ENCODE measurements around the gene GTF2IRD1. TPM values are rescaled to one million over a fixed set of nuclear protein-coding genes. Genes with fewer than 3 reads are reported as not detected.
"Not testable (repeated sequence)": the region's sequence is repeated elsewhere in the genome, so short reads cannot be mapped to it uniquely, and the experiment has no call there.

GTF2IRD1 gene
- total RNA-seq, 1 donor from 2014 or later, result 32.6 TPM

GRCh38 chr7:74418538-74418937 is 35.2 kb upstream of the GTF2IRD1 start:
- Mint-ChIP-seq H3K27ac (ENCODE audit: unreplicated experiment) (no peak overlapping the region), H3K27me3 (ENCODE audit: unreplicated experiment) (peaks cover 5% of the 10 kb centered on the region), H3K9me3 (ENCODE audit: unreplicated experiment) (no peaks in the 10 kb centered on the region), H3K4me3 (ENCODE audit: unreplicated experiment) (peak overlapping the region; percentile 10), H3K4me1 (ENCODE audit: unreplicated experiment) (no peaks in the 10 kb centered on the region), H3K36me3 (ENCODE audit: low read depth, unreplicated experiment) (no peaks in the 10 kb centered on the region)
- no peak for DNase-seq (ENCODE audit: low spot score)
- TF ChIP-seq, protein P1, sequence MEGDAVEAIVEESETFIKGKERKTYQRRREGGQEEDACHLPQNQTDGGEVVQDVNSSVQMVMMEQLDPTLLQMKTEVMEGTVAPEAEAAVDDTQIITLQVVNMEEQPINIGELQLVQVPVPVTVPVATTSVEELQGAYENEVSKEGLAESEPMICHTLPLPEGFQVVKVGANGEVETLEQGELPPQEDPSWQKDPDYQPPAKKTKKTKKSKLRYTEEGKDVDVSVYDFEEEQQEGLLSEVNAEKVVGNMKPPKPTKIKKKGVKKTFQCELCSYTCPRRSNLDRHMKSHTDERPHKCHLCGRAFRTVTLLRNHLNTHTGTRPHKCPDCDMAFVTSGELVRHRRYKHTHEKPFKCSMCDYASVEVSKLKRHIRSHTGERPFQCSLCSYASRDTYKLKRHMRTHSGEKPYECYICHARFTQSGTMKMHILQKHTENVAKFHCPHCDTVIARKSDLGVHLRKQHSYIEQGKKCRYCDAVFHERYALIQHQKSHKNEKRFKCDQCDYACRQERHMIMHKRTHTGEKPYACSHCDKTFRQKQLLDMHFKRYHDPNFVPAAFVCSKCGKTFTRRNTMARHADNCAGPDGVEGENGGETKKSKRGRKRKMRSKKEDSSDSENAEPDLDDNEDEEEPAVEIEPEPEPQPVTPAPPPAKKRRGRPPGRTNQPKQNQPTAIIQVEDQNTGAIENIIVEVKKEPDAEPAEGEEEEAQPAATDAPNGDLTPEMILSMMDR (IDR thresholded peaks at IDR 0.05; ENCODE audit: unreplicated experiment), result no peak

GRCh38 chr7:74419232-74419631 is 34.5 kb upstream of the GTF2IRD1 start:
- not testable (repeated sequence) for H3K27ac Mint-ChIP-seq (ENCODE audit: unreplicated experiment); H3K4me3 Mint-ChIP-seq (ENCODE audit: unreplicated experiment); H3K27me3 Mint-ChIP-seq (ENCODE audit: unreplicated experiment); H3K36me3 Mint-ChIP-seq (ENCODE audit: low read depth, unreplicated experiment); DNase-seq (ENCODE audit: low spot score); H3K9me3 Mint-ChIP-seq (ENCODE audit: unreplicated experiment); H3K4me1 Mint-ChIP-seq (ENCODE audit: unreplicated experiment)

DNA sequence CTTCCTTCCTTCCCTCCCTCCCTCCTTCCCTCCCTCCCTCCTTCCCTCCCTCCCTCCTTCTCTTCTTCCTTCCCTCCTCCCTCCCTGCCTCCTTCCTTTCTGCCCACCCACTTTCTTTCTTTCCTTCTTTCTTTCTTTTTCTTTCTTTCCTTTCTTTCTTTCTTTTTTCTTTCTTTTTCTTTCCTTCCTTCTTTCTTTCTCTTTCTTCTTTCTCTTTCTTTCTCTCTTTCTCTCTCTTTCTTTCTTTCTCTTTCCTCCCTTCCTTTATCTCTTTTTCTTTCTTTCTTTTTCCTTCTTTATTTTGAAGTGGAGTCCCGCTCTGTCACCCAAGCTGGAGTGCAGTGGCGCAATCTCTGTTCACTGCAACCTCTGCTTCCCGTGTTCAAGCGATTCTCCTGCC is 33.7 kb upstream of the GTF2IRD1 start:
- Mint-ChIP-seq H3K27ac (ENCODE audit: unreplicated experiment) (no peak overlapping the region), H3K4me1 (ENCODE audit: unreplicated experiment) (no peaks in the 10 kb centered on the region), H3K9me3 (ENCODE audit: unreplicated experiment) (no peaks in the 10 kb centered on the region), H3K27me3 (ENCODE audit: unreplicated experiment) (peaks cover 5% of the 10 kb centered on the region), H3K4me3 (ENCODE audit: unreplicated experiment) (no peak overlapping the region), H3K36me3 (ENCODE audit: low read depth, unreplicated experiment) (no peaks in the 10 kb centered on the region)
- no peak for DNase-seq (ENCODE audit: low spot score)
- TF ChIP-seq, protein P1 (IDR thresholded peaks at IDR 0.05; ENCODE audit: unreplicated experiment), result no peak

- H3K27me3 Mint-ChIP-seq (ENCODE audit: unreplicated experiment), result peaks cover 4% of the 10 kb centered on the region
Observed at GRCh38 chr7:74424291-74424880, 29.3 kb upstream of the GTF2IRD1 start.

DNA sequence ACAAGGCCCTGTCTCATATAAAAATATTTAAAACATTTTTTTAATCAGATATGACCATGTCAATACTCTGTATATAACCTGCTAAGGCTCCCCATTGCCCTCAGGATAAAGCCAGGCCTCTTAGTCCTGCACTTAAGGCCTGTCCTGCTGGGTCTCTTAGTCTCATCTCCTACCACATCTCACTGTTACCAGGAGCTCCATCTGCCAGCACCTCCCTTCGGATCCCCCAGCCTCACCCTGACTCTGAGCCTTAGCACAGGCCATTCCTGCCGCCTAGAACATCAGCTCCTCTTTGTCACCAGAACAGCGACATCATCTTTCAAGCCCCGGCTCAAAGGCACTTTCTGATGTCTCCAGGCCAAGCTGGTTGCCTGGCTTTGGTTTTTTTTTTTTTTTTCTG is 25.7 kb upstream of the GTF2IRD1 start:
- H3K9me3 Mint-ChIP-seq (ENCODE audit: unreplicated experiment), result no peaks in the 10 kb centered on the region
- no peak overlapping the region for H3K4me3 Mint-ChIP-seq (ENCODE audit: unreplicated experiment)
- DNase-seq (ENCODE audit: low spot score), result no peak
- TF ChIP-seq, protein P1 (IDR thresholded peaks at IDR 0.05; ENCODE audit: unreplicated experiment), result no peak
- H3K27me3 Mint-ChIP-seq (ENCODE audit: unreplicated experiment), result no peaks in the 10 kb centered on the region
- no peaks in the 10 kb centered on the region for H3K36me3 Mint-ChIP-seq (ENCODE audit: low read depth, unreplicated experiment)
- H3K27ac Mint-ChIP-seq (ENCODE audit: unreplicated experiment), result no peak overlapping the region
- H3K4me1 Mint-ChIP-seq (ENCODE audit: unreplicated experiment), result no peaks in the 10 kb centered on the region

More at GRCh38 chr7:74424291-74424880, 29.3 kb upstream of the GTF2IRD1 start:
- TF ChIP-seq, protein P1 (IDR thresholded peaks at IDR 0.05; ENCODE audit: unreplicated experiment), result no peak
- no peak for DNase-seq (ENCODE audit: low spot score)
- H3K4me1 Mint-ChIP-seq (ENCODE audit: unreplicated experiment), result no peaks in the 10 kb centered on the region
- H3K27ac Mint-ChIP-seq (ENCODE audit: unreplicated experiment), result no peak overlapping the region
- H3K4me3 Mint-ChIP-seq (ENCODE audit: unreplicated experiment), result no peak overlapping the region
- H3K36me3 Mint-ChIP-seq (ENCODE audit: low read depth, unreplicated experiment), result no peaks in the 10 kb centered on the region
- H3K9me3 Mint-ChIP-seq (ENCODE audit: unreplicated experiment), result no peaks in the 10 kb centered on the region

Data from endothelial cell (in vitro differentiated cells).